HPDE6-E6E7 (cell line): Measurements from ENCODE around the gene WDR1.

Source experiments
- DNase-seq: peaks from one replicate; pipeline ENCODE4 v3.0.0; 2011; ENCODE audit warnings: missing footprints; ENCODE audit errors: extremely low spot score

Gene WDR1

GRCh38 chr4:10098780-10099160, 17.8 kb downstream of the WDR1 start:
- DNase-seq: no peak

GRCh38 chr4:10097906-10098779, 18.5 kb downstream of the WDR1 start:
- no peak for DNase-seq

DNA sequence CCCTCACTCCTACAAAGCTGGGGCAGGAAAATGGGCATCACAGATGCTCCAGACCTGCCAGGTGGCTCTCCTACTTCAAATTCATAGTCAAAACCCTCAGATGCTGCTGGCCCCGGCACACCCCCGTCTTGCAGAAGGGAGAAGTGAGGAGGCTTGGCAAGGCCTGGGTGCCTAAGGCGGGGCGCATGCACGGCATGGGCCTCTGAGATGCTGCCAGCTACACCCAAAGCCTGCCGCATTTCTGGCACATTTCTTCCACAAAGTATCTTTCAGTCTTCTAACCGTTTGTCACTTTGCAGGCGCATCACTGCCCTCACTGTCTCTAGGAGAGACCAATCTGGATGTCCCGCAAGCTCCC, 19.6 kb downstream of the WDR1 start:
- DNase-seq: no peak

DNA sequence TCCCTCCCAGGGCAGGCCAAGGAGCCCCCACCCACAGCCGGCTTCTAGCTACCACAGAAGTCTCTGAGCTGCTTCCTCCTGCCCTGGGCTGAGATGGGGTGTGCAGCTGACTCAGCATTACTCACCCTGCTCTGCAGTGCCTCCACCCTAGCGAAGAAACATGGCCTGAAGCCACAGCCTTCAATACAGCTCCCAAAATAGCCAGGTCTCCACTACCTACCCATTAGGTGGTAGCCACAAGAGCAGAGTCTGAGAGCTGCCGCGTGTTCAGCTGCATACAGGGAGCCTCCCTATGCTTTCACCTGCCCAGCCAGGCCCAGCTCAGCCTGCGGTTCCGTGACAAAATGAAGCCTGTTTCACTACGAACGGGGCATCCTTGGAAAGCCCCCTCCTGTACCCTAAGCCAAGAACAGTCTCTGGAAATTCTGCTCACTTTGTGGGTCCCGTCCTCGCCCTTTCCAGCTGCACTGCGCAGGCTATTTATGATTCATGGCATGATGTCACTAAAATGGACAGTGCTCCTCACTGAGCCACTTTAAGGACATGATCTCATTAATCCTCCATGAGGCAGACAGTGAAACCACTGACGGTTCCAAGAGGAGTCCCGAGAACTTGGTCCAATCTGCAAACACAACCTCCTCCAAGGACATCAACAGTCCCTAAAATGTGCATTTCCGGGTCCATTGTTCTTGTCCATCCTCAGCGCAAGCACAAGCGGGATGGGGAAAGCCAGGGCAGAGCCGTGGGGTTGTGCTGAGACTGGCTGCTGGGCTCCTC, 20.2 kb downstream of the WDR1 start:
- peak; percentile 97 for DNase-seq

- no peak for DNase-seq
Observed at GRCh38 chr4:10095296-10095991, 21.2 kb downstream of the WDR1 start.

DNA sequence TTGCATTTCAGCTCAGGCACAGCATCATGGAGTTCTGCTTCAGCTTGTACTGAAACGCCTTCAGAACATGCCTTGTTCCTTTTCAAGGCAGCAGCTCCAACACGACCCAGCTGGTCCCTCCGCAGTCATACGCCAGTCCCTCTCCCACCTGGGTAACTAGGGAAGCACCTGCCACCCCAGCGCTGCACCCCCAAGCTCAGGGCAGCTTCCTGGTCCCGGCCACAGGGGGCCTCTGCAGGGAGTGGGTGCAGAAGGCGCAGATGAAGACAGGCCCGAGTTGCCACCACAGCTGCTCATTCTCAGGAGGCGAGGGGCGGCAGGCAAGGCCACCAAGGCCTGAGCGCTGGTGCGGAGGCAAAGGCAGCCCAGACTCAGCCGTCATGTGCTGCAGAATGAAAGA, 21.8 kb downstream of the WDR1 start:
- DNase-seq: no peak

DNA sequence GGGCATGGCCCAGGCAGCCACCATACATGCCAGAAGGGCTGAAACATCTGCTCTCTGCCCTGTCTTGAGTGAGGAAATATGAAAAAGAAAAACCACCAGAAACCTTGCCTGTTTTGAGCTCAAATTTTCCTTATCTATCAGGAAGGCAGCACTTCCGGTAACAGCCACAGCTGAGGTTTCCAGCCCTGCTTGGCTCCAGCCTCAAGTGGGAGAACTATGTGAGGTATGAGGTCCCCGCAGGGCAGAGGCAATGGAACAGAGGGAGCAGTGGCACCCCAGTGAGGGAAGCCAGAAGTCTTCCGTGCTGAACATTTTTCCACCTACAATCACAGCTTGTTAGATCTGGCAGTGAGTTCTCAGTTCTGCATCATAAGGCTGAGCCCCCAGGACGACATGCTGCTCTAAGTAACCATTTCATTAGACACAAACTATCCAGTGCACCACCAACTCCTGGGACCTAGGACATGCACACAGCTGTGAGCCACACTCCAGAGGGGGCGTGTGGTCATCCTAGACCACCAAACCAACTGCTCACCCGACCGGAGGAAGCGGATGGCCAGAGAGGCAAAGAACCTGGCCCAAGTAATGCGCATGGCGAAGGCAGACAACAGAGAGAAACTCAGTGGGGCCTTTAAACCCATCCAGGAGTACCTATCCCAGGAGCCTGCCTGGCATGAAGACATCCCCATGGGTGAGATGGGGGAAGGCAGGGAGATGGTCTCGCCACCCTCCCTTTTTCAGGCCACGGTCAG, 22.6 kb downstream of the WDR1 start:
- no peak for DNase-seq

- no peak for DNase-seq
Observed at GRCh38 chr4:10093271-10093621, 23.4 kb downstream of the WDR1 start.

DNA sequence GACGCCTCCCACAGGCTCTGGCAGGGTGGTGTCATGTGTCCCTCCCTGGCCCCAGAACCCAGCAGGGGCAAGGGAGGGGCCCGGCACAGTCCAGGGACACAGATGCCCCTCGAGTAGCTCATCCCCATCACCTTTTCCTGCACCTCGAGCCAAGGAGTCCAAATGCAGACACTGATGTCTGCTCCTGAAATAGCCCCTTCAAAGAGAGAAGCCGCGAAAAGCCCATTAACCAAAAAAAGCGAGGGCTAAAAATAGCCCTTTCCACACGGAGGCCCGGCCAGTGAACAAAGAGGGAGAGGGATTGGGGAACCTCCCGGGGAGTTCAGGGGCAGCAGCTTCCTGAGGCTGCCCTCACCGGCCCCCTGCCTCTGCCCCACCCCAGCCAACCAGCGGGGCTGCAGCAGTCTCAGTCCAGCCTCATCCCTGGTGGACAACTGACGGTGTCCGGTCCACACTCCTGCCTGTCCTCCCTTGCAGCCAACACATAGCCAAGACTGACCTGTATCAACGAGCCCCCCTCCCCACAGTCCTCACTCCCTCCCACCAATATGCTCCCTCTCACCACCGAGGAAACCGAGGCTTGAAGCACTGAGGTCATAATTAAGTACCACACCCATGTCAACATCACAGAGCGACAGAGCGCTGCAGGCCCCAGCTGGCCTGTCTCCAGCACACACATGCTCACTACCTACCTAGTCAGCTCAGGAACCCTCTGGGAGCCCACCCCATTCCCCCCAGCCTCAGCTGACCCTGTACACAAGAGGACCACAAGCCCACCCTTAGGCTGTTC, 23.9 kb downstream of the WDR1 start:
- DNase-seq: no peak

- no peak for DNase-seq
Observed at GRCh38 chr4:10091531-10092181, 24.9 kb downstream of the WDR1 start.

DNA sequence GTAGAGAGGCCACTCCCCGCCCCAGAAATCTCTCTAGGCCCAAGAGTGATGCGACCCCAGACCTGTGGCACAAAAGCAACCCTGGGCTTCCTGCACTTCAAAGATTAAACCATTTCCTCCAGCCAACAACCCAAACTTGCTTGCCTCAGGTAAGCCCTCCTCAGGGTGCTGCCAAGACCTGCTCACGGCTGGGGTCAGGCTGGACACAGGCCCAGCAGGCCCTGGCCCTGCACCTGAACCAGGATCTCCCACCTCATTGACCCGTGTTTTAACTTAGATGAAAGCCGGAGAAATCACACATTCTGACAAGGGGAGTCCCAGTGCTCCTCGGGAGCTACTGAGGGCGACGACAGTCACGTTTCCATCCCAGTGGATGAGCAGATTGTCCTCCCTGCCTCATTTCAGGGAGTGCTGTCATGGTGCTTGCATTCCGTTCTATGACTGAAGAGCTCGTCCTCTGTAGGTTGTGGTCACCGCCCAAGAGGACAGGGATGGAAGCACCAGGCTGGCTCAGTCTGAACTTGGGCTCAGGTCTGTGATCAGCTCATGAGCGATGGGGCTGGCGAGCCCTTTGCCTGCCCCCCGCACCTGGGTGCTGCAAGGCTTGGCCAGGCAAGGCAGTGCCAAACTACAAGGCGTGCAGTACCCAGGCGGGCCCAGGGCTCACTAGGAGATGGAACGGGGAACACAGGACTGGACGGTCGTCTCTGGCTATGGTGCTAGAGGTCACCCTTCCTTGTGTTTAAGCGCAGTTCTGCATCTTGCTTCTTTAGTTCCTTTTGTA, 25.9 kb downstream of the WDR1 start:
- no peak for DNase-seq

GRCh38 chr4:10089346-10089745, 27.3 kb downstream of the WDR1 start:
- DNase-seq: no peak

DNA sequence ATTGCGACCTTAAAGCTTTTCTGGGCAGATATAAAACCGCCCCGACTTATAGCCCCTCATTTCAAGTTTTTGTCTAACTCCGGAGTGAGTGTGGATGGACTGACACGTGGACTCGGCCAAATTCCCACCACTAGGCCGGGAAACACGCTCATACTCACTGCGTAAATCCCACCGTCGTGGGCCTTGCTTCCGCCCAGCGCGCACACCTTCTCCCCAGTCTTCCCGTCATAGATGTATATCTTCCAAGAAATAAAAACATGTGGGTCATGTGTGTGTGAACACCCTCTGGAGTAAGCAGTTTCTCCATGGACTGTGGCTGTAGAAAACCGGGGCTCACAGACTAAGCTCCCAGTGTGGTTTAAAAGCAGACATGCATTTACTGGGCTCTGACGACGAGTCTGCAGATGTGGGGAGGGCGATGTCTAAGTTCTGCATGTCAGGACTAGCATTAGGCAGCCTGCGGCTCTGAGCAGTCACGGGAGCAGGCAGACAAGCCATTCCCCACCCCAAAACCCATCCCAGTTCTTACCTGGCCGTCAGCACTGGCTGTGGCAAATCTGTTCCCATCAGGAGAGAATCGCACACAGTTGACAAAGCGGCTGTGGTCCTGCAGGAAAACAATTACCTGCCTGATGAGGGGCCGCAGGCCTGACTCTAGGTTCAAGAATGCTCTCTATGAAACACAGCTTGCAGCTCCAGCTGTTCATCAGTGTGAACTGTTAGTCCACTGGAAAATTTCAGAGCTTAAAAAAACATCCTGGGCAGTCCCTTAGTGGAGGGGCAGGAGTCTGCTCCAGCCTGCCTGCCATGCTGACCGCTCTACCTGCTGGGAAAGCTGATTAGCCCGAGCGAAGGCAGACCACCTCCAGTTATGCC, 28.2 kb downstream of the WDR1 start:
- peak; percentile 86 for DNase-seq

- no peak for DNase-seq
Observed at GRCh38 chr4:10087152-10087791, 29.3 kb downstream of the WDR1 start.

DNA sequence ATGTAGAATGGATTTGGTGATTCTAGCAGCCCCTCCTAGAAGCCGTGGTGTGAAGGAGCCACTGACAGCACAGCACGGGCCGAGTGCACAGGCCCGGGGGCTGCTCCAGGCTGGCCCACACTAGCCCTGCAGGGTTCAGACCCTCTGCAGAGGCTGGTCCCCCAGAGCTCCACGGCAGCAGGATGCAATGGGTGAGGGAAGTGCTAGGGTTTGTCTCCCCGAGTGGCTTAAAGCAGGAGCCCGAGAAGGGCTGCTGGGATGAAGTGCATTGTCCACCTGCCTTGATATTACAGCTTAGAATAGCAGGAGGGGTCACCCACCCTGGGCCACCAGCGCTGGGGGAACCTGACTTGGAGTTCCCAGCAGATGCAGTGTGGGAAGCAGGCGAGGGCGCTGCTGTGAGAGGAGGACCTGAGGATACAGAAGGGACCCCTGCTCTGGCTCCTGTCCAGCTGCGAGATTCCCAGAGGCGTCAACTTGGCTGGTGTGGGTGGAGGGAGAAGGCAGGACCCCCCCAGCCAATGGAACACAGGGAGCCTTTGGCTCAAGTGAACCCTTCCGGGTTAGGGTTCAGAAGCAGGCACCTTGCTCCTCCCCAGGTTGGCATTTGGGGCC, 30.0 kb downstream of the WDR1 start:
- no peak for DNase-seq

GRCh38 chr4:10085828-10086505, 30.6 kb downstream of the WDR1 start:
- DNase-seq: no peak

- no peak for DNase-seq
Observed at GRCh38 chr4:10085386-10085785, 31.2 kb downstream of the WDR1 start.
